GM12892 (cell line): ENCODE results near the gene ANO4.

ENCODE experiments used
- POLR2A ChIP-seq: IDR thresholded peaks from 2 replicates; pipeline ENCODE4 v1.6.1; 2011; ENCODE audit warnings: low read depth, low read length, control low read depth
- TAF1 ChIP-seq: IDR thresholded peaks from 2 replicates; pipeline ENCODE4 v1.6.1; 2011; ENCODE audit warnings: low read depth, mild to moderate bottlenecking, control low read depth, low read length, borderline replicate concordance

GRCh38 chr12:100959481-100959880 is 164.9 kb downstream of the ANO4 start:
- TF ChIP-seq TAF1 (no peak), POLR2A (no peak)
